ENCODE measurements around the gene COL12A1. TPM values are rescaled to one million over a fixed set of nuclear protein-coding genes. Genes with fewer than 3 reads are reported as not detected.

The COL12A1 gene
- total RNA-seq, 1 donor = 1,591 TPM

GRCh38 chr6:75109022-75109421 lies 96.8 kb downstream of the COL12A1 start:
- Histone ChIP-seq H3K4me3 (ENCODE audit: insufficient read depth, low read length) (no peak overlapping the region), H3K27me3 (ENCODE audit: insufficient read depth, low read length) (no peaks in the 10 kb centered on the region), H3K4me1 (ENCODE audit: insufficient read depth, low read length) (peaks cover 10% of the 10 kb centered on the region), H3K36me3 (ENCODE audit: insufficient read depth, low read length) (peaks cover 90% of the 10 kb centered on the region), H2AFZ (ENCODE audit: low read length) (no peak overlapping the region), H4K20me1 (ENCODE audit: insufficient read depth, low read length) (no peaks in the 10 kb centered on the region), H3K9me3 (ENCODE audit: low read depth, low read length) (no peaks in the 10 kb centered on the region), H3K79me2 (ENCODE audit: insufficient read depth, low read length) (no peaks in the 10 kb centered on the region), H3K4me2 (ENCODE audit: insufficient read depth, low read length) (no peak overlapping the region), H3K27ac (ENCODE audit: low read depth, low read length) (no peak overlapping the region)
- TF ChIP-seq, protein P1, sequence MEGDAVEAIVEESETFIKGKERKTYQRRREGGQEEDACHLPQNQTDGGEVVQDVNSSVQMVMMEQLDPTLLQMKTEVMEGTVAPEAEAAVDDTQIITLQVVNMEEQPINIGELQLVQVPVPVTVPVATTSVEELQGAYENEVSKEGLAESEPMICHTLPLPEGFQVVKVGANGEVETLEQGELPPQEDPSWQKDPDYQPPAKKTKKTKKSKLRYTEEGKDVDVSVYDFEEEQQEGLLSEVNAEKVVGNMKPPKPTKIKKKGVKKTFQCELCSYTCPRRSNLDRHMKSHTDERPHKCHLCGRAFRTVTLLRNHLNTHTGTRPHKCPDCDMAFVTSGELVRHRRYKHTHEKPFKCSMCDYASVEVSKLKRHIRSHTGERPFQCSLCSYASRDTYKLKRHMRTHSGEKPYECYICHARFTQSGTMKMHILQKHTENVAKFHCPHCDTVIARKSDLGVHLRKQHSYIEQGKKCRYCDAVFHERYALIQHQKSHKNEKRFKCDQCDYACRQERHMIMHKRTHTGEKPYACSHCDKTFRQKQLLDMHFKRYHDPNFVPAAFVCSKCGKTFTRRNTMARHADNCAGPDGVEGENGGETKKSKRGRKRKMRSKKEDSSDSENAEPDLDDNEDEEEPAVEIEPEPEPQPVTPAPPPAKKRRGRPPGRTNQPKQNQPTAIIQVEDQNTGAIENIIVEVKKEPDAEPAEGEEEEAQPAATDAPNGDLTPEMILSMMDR (IDR thresholded peaks at IDR 0.05; ENCODE audit: extremely low read depth, low read depth, low read length) = no peak
- DNase-seq (ENCODE audit: insufficient read length, low spot score, missing footprints) = no peak

DNA sequence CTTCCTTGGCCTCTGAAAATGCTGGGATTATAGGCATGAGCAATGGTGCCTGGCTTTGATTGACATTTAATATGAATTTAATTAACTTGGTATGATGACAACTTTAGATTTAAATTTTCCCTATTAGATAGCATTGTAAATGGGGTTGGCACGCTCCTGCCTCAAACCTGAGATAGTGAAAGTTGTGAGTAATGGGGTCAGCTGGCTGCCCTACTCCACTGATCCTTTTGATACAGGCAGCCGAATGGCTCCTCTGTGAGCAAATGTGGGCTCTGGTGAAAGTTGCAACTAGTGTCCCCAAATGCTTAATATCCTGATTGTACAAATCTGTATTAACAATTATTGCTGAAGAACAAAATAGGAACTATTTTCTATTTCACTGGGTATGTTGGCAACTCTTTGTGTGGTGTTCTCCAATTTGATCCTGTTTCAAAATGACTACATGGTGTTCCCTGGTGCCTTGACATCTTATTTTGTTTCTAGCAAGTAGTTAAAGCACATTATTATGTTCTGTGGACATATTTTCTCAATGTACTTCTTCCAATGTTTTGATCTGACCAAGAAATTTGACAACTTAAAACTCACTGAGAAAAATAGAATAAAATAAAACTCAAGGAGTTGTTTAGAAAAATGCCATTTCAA lies 97.4 kb downstream of the COL12A1 start:
- Histone ChIP-seq H2AFZ (ENCODE audit: low read length) (no peak overlapping the region), H3K4me1 (ENCODE audit: insufficient read depth, low read length) (peaks cover 11% of the 10 kb centered on the region), H4K20me1 (ENCODE audit: insufficient read depth, low read length) (no peaks in the 10 kb centered on the region), H3K79me2 (ENCODE audit: insufficient read depth, low read length) (no peaks in the 10 kb centered on the region), H3K4me2 (ENCODE audit: insufficient read depth, low read length) (no peak overlapping the region), H3K27me3 (ENCODE audit: insufficient read depth, low read length) (no peaks in the 10 kb centered on the region), H3K4me3 (ENCODE audit: insufficient read depth, low read length) (no peak overlapping the region), H3K27ac (ENCODE audit: low read depth, low read length) (no peak overlapping the region), H3K9me3 (ENCODE audit: low read depth, low read length) (no peaks in the 10 kb centered on the region), H3K36me3 (ENCODE audit: insufficient read depth, low read length) (peaks cover 89% of the 10 kb centered on the region)
- TF ChIP-seq, protein P1 (IDR thresholded peaks at IDR 0.05; ENCODE audit: extremely low read depth, low read depth, low read length) = no peak
- DNase-seq (ENCODE audit: insufficient read length, low spot score, missing footprints) = no peak

GRCh38 chr6:75107913-75108312 lies 97.9 kb downstream of the COL12A1 start:
- H3K4me1 ChIP-seq (ENCODE audit: insufficient read depth, low read length) = peaks cover 16% of the 10 kb centered on the region
- H2AFZ ChIP-seq (ENCODE audit: low read length) = no peak overlapping the region
- no peaks in the 10 kb centered on the region for H3K27me3 ChIP-seq (ENCODE audit: insufficient read depth, low read length)
- TF ChIP-seq, protein P1 (IDR thresholded peaks at IDR 0.05; ENCODE audit: extremely low read depth, low read depth, low read length) = no peak
- H3K27ac ChIP-seq (ENCODE audit: low read depth, low read length) = no peak overlapping the region
- no peak overlapping the region for H3K4me2 ChIP-seq (ENCODE audit: insufficient read depth, low read length)
- H4K20me1 ChIP-seq (ENCODE audit: insufficient read depth, low read length) = no peaks in the 10 kb centered on the region
- H3K9me3 ChIP-seq (ENCODE audit: low read depth, low read length) = no peaks in the 10 kb centered on the region
- no peak for DNase-seq (ENCODE audit: insufficient read length, low spot score, missing footprints)
- H3K36me3 ChIP-seq (ENCODE audit: insufficient read depth, low read length) = peaks cover 90% of the 10 kb centered on the region
- H3K79me2 ChIP-seq (ENCODE audit: insufficient read depth, low read length) = no peaks in the 10 kb centered on the region
- no peak overlapping the region for H3K4me3 ChIP-seq (ENCODE audit: insufficient read depth, low read length)

GRCh38 chr6:75106426-75106825 lies 99.4 kb downstream of the COL12A1 start:
- no peaks in the 10 kb centered on the region for H4K20me1 ChIP-seq (ENCODE audit: insufficient read depth, low read length)
- H3K9me3 ChIP-seq (ENCODE audit: low read depth, low read length) = no peaks in the 10 kb centered on the region
- no peaks in the 10 kb centered on the region for H3K79me2 ChIP-seq (ENCODE audit: insufficient read depth, low read length)
- TF ChIP-seq, protein P1 (IDR thresholded peaks at IDR 0.05; ENCODE audit: extremely low read depth, low read depth, low read length) = no peak
- no peak overlapping the region for H2AFZ ChIP-seq (ENCODE audit: low read length)
- no peak overlapping the region for H3K4me2 ChIP-seq (ENCODE audit: insufficient read depth, low read length)
- peaks cover 31% of the 10 kb centered on the region for H3K4me1 ChIP-seq (ENCODE audit: insufficient read depth, low read length)
- H3K36me3 ChIP-seq (ENCODE audit: insufficient read depth, low read length) = peaks cover 84% of the 10 kb centered on the region
- no peak overlapping the region for H3K4me3 ChIP-seq (ENCODE audit: insufficient read depth, low read length)
- no peak overlapping the region for H3K27ac ChIP-seq (ENCODE audit: low read depth, low read length)
- H3K27me3 ChIP-seq (ENCODE audit: insufficient read depth, low read length) = no peaks in the 10 kb centered on the region
- DNase-seq (ENCODE audit: insufficient read length, low spot score, missing footprints) = no peak
